ENCODE results near the gene WDTC1.

The WDTC1 gene

DNA sequence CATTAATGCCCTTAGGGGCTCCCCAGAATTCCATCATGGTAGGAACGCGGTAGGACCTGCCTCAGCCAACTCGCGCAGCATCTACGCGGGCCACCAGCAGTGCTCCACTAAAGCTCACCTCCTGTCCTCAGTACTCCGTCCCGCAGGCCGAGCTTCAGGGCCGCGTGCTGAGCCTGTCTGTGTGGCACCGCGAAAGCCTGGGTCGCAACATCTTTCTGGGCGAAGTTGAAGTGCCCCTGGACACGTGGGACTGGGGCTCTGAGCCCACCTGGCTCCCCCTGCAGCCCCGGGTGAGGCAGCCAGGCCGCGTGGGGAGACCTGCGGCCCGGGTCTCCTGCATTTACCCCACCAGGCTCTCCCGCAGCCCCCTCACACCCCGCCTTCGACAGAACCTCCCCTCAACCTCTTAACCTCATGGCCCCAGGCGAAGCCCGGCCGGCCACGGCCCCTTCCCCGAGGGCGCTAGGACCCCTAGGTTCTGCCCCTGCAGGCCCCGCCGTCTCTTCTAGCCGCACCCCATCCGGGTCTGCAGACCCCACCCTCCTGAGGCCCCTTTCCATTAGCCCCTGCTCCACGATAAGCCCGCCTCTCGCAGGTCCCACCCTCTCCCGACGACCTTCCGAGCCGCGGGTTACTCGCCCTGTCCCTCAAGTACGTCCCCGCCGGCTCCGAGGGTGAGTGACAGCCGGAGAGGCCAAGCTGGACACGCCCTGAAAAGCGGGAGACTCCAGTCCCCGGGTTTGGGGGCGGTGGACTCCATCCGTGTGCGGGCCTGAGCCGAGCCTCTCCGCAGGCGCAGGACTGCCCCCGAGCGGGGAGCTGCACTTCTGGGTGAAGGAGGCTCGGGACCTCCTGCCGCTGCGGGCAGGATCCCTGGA is 116.5 kb downstream of the WDTC1 start:
- in situ Hi-C loops (cut with HindIII; ENCODE audit: low sequenced_read_pairs), result no loop called here
- no peak overlapping the region for H3K4me3 ChIP-seq (ENCODE audit: low read depth, low read length)
- DNase-seq (ENCODE audit: low read depth), result no peak
- TF ChIP-seq, protein P1, sequence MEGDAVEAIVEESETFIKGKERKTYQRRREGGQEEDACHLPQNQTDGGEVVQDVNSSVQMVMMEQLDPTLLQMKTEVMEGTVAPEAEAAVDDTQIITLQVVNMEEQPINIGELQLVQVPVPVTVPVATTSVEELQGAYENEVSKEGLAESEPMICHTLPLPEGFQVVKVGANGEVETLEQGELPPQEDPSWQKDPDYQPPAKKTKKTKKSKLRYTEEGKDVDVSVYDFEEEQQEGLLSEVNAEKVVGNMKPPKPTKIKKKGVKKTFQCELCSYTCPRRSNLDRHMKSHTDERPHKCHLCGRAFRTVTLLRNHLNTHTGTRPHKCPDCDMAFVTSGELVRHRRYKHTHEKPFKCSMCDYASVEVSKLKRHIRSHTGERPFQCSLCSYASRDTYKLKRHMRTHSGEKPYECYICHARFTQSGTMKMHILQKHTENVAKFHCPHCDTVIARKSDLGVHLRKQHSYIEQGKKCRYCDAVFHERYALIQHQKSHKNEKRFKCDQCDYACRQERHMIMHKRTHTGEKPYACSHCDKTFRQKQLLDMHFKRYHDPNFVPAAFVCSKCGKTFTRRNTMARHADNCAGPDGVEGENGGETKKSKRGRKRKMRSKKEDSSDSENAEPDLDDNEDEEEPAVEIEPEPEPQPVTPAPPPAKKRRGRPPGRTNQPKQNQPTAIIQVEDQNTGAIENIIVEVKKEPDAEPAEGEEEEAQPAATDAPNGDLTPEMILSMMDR (IDR thresholded peaks at IDR 0.05; ENCODE audit: low read depth, low read length, missing control alignments), result no peak

DNA sequence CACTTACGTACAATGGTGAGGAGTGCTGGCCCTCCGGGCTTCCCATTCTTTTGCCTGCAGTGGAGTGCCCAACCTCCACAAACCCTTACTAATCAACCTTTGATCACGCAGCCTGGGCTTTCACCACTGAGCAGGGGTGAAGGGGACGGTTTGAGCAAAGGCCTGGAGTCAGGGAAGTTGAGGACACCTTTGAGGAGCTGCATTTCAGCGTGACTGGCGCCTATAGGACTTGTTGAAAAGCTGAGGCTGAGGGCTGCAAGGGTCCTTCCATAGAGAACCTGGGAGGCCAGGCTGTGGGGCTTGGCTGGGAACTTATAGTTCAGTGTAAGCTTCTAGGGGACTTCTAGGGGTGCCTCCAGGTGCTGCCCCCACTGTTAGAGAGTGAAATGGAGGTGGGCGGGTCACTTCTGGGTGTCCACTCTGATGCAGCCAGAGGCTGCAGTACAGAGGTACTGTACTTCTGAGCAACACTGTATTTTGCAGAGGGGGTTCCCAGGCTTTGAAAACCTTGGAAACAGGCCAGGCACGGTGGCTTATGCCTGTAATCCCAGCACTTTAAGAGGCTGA is 117.2 kb downstream of the WDTC1 start:
- in situ Hi-C loops (cut with HindIII; ENCODE audit: low sequenced_read_pairs), result no loop called here
- DNase-seq (ENCODE audit: low read depth), result no peak
- TF ChIP-seq, protein P1 (IDR thresholded peaks at IDR 0.05; ENCODE audit: low read depth, low read length, missing control alignments), result no peak
- no peak overlapping the region for H3K4me3 ChIP-seq (ENCODE audit: low read depth, low read length)

DNA sequence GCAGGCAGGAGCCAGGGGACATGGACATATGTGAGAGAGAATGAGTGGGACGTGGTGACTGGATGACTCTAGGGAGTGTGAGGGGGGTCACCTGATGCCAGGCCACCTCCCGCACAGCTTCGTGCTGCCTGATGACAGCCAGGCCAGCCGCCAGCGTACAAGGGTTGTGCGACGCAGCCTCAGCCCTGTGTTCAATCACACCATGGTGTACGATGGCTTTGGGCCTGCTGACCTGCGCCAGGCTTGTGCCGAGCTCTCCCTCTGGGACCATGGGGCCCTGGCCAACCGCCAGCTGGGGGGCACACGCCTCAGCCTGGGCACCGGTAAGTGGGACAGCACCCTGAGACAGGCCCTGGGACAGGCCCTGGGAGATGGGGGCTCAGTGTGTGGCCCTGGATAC is 118.7 kb downstream of the WDTC1 start:
- no peak overlapping the region for H3K4me3 ChIP-seq (ENCODE audit: low read depth, low read length)
- in situ Hi-C loops (cut with HindIII; ENCODE audit: low sequenced_read_pairs), result no loop called here
- no peak for DNase-seq (ENCODE audit: low read depth)
- TF ChIP-seq, protein P1 (IDR thresholded peaks at IDR 0.05; ENCODE audit: low read depth, low read length, missing control alignments), result no peak

DNA sequence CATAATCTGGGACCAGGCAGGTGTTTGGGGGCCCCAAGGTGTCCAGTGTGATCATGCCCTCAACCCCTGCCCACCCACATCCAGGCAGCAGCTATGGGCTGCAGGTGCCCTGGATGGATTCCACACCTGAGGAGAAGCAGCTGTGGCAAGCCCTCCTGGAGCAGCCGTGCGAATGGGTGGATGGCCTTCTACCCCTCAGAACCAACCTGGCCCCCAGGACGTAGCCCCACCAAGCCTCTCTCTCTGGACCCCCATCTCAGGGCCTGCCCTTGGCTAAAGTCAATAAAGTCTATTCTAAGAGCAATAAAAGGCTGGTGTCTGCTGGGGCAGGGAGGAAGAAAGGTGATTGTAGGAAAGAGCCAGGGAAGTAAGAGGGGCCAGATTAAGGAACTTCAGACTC is 119.2 kb downstream of the WDTC1 start:
- TF ChIP-seq, protein P1 (IDR thresholded peaks at IDR 0.05; ENCODE audit: low read depth, low read length, missing control alignments), result no peak
- no peak for DNase-seq (ENCODE audit: low read depth)
- no peak overlapping the region for H3K4me3 ChIP-seq (ENCODE audit: low read depth, low read length)
- in situ Hi-C loops (cut with HindIII; ENCODE audit: low sequenced_read_pairs), result no loop called here

DNA sequence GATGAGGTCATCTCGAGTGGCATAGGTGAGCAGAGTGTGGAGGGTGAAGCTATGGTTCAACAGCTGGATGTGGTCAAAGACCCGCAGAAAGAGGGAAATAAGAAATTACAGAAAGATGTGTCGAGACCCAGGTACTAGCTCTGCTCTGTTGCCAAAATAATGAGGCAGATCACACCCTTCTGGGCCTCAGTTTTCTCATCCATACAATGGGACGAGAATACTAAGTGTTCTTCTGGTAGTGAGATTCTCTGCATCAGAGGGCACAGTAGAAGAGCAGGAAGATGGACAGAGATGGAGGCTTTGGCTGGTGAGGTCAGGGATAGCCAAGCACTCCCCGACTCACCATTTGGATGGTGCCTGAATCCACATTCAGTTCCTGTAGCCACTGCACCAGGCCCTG is 121.3 kb downstream of the WDTC1 start:
- TF ChIP-seq, protein P1 (IDR thresholded peaks at IDR 0.05; ENCODE audit: low read depth, low read length, missing control alignments), result no peak
- in situ Hi-C loops (cut with HindIII; ENCODE audit: low sequenced_read_pairs), result no loop called here
- H3K4me3 ChIP-seq (ENCODE audit: low read depth, low read length), result no peak overlapping the region
- no peak for DNase-seq (ENCODE audit: low read depth)

DNA sequence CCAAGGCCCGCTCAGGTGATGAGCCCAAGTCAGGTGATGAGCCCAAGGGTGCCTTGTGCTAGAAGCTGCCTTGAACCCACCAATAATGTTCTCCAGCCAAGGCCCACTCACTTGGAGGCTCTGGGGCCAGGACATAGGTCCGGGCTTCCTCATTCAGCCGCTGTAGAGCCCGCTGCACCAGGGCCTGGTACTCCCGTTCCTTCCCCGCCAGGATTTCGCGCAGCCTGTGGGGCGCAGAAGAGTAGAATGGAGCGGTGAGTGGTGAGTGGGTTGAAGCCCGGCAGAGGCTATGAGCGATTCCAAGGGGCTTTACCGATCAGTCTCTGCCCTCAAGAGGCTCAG is 121.8 kb downstream of the WDTC1 start:
- TF ChIP-seq, protein P1 (IDR thresholded peaks at IDR 0.05; ENCODE audit: low read depth, low read length, missing control alignments), result no peak
- H3K4me3 ChIP-seq (ENCODE audit: low read depth, low read length), result no peak overlapping the region
- no peak for DNase-seq (ENCODE audit: low read depth)
- in situ Hi-C loops (cut with HindIII; ENCODE audit: low sequenced_read_pairs), result no loop called here
